Amniotic epithelial cell (primary cell): ENCODE results near the gene CDYL.

Experiments used
- DNase-seq: peaks from one replicate; pipeline ENCODE4 v3.0.0-alpha.2; 2010; ENCODE audit warnings: low read depth

Gene CDYL

GRCh38 chr6:4935975-4936680, 159.9 kb downstream of the CDYL start:
- no peak for DNase-seq

DNA sequence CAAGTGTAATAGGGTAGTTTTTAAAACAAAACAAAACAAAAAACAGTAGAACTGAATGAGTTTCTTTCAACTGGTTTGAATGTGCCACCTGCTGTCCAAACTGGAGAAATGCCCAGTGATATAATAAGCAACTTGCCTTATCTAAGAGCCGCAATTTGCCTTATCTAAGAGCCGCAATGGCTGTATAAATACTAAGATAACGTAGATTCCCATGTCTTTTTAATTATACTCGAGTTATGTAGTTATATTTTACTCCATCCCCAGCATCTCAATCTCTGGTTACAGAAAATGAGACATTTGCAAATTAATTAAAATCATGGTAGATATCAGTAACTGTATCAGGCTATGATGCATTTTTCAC, 160.5 kb downstream of the CDYL start:
- peak; percentile 87 for DNase-seq

DNA sequence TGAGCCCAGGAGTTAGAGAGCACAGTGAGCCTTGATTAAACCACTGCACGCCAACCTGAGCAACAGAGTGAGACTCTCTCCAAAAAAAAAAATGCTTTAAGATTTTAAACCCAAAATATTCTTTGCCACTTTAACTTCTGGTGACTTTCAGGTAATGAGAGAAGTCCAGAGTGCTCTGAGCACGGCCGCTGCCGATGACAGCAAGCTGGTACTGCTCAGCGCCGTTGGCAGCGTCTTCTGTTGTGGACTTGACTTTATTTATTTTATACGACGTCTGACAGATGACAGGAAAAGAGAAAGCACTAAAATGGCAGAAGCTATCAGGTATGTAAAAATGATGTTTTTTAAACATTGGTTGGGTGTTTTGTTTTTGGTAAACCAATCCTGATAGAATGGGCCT, 161.2 kb downstream of the CDYL start:
- no peak for DNase-seq

DNA sequence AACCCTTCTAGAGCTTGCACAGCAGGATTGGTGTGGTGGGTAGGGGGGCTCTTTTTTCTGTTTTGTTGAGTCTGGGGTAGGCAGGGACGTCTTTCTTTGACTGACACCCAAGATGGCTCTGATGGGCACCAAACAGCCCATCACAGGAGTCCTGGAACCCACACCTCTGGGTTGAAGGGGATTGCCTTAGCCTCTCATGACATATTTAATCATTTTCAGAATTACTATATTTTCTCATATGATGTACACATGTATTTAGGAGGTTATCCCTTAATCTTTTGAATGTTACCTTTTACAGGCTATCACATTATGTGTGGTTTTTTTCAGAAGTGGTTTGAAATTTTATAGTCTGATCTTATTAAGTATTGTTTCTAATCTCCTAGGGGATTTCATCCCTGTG, 163.0 kb downstream of the CDYL start:
- DNase-seq: no peak

DNA sequence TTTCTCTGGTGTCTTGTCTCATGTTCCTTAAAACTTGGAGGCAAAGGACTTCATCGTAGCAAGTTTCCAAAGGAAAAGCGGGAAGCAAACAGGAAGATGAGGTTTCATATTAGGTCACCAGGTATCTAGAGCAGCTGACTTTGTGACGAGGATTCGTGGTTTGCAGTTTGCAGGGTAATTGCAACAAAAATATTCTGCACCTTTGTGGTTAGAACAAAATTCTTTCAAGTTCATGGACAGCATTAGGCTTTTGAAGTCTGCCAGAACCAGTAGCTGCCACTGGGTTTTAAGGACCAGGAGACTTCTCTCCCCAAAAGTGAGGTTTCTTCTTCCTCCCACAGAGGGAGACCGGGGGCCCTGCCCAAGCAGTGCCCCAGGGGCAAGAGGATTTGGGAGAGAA, 164.2 kb downstream of the CDYL start:
- no peak for DNase-seq

GRCh38 chr6:4941782-4942672, 165.8 kb downstream of the CDYL start:
- peak; percentile 99 for DNase-seq

DNA sequence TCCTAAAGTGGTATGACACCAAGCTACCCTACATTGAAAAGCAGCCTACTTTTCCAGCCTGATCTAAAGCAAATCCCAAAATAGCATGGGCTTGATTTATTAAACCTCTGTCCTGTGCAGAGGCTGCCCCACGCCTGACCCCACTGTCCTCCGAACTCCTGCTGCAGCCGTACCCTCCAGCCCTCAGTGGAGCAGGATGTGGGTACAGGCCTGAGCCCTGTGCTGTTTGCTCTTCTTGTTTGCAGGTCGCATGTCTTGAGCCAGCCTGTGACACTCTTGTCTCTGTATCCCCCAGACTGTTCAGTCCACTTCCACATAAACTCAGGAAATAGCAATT, 166.4 kb downstream of the CDYL start:
- no peak for DNase-seq

DNA sequence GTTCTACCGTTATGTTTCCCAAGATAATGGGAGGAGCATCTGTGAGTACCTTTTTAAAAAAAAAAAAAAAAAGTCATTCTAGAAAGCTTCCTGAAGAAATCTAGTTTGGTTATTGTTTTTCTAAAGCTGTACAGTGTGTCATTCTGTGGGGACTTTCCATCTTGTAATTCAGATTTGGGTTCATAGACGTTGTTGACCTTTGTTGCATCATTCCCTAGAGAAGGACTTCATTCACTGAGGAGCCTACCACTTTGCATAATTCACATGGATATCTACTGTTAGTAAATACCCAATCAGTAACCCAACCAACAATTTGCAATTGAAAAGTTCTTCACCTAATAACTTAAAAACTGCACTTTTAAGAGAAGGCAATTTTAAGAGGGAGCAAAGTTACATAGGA, 167.5 kb downstream of the CDYL start:
- no peak for DNase-seq

- DNase-seq: no peak
Measured at GRCh38 chr6:4944325-4944724, 168.1 kb downstream of the CDYL start.

DNA sequence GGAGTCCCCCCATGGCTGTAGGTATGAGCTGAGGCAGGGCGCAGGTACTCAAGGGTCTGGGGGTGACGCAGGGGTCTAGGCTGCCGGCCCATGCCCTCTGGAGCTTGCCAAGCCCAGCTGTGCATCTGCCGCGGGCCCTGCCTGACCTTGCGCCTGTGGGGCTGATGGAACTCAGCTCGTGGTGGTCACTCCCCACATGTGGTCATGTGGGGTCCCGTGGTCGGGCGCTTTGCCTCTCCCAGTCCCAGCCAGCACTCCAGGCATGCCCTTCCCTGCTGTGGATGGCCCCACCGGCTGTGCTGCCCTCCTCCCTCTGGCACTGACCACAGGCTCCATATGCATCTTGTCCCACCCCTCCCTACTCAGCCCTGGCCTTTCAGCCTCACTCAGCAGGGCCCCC, 170.3 kb downstream of the CDYL start:
- DNase-seq: no peak

DNA sequence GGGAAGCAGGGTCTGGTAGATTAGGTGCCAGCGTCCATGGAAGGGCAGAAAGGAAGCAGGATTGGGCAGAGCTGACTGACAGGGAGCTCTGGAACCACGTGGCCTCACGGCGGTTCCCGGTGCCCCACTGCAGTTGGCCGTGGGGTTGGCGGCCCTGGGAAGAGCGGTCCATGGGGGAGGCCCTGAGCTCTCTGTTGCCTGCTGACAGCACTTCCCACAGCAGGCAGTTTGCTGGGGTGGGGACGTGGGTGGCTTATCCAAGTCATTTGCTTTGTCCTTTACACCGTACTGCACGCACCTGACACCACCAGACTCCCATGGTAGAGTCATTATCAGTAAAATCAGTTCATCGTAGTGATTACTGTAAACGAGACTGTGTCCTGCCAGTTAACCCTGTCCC, 171.5 kb downstream of the CDYL start:
- no peak for DNase-seq

GRCh38 chr6:4948781-4949450, 172.7 kb downstream of the CDYL start:
- DNase-seq: no peak

DNA sequence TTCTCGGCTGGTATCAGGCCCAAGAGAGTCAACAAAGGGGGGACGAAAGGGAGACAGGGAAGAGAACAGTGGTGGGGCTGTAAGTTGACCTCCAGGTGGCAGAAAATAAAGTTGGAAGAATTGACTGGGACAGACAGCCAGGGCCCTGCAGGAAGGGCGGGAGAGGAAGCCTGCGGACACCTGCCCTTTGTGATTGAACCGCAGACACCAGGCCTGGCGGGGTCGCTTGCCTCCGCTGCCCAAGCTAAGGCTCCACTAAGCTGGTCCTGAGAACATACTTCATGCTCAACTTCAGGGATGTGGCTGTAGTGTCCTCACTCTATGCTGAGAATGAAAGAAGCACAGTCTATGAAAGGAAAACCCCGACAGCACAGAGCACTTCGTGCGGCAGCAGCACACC, 173.9 kb downstream of the CDYL start:
- DNase-seq: no peak

DNA sequence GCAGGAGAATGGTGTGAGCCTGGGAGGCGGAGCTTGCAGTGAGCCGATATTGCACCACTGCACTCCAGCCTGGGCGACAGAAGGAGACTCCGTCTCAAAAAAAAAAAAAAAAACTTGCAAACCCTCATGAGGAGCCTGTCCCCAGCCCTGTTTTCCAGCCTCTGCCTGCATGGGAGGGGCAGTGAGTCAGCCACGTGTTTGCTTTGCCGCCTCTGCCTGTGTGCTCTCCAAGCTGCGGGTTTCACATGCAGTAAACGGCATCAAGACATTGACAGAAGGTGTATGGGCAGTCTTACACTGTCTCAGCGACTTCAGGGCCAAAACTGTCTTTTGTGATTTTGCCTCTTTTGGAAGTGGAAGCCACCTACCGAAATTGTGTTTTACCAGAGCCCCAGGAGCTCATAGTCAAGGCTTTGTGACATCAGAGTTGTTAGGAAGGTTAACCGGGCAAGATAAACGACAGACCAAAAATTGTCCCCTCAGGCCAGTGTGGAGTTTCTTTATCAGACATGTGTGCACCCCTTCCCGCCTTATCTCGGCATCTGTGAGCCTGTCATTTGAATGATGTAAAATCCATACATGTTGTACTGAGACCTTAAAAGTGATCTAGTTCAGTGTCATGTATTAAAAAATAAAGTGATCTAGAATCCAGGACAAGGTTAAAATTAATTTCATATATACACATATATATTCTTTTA, 174.8 kb downstream of the CDYL start:
- DNase-seq: no peak

DNA sequence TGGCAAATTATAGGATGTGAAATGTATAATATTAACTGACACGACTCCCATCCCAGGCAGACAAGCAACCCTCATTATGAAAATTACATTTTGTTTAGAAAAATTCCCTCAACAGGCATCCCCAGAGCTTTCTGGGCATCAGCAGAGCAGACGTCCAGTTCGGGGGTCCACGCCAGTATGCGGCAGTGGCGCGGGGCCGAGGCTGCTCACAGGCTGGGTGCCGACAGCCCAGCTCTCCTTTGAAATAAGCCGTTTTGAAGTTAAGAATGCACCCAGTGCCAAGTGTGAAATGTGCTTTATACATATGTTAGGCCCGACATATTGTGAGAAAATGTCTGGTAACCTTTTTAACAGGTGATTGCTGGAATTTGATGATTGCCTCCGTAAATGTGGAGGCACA, 177.2 kb downstream of the CDYL start:
- no peak for DNase-seq

- no peak for DNase-seq
Measured at GRCh38 chr6:4956625-4957024, 180.4 kb downstream of the CDYL start.

GRCh38 chr6:4957521-4958231, 181.5 kb downstream of the CDYL start:
- no peak for DNase-seq

GRCh38 chr6:4958624-4959023, 182.4 kb downstream of the CDYL start:
- DNase-seq: no peak

DNA sequence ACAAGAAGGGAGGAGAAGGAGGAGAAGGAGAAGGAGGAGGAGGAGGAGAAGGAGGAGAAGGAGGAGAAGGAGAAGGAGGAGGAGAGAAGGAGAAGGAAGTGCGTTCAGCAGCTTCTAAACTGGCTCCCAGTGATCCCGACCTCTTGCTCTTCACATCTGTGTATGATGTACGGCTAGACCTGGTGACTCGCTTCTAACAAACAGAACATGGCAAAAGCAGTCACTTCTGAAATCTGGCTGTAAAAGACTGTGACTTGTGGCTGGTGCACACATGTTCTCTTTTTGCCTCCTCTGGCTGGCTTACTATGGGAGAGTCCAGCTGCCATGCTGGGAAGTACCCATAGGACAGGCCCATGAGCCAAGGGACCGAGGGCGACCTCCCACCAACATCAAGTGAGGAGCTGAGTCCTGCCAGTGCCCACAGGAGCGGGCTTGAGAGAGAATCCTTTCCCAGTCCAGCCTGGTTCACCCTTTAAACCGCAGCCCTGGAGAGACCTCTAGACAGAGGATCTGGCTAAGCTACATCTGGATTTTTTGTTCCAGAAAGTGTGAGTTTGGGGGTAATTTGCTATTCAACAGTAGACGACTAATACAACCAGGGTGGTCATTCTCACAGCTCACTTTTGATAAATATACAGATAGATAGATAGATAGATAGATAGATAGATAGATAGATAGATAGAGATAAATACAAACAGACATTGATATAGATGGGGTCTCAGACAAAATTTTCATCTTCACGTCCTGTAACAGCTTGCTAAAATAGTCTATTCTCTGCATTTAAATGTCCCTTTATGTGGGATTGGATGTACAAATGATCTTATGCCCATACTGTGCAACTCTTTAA, 185.3 kb downstream of the CDYL start:
- no peak for DNase-seq

GRCh38 chr6:4962905-4963304, 186.7 kb downstream of the CDYL start:
- DNase-seq: no peak
